M059J (cell line): ENCODE measurements around the gene FLT1. TPM values are rescaled to one million over a fixed set of nuclear protein-coding genes. Genes with fewer than 3 reads are reported as not detected.

ENCODE experiments used
- DNase-seq: peaks from one replicate; pipeline ENCODE4 v3.0.0-alpha.2; 2012; ENCODE audit warnings: low read depth
- total RNA-seq: library from RNA; depleted of rRNA; stranded (reverse); fragments of >200 nt; shearing (Covaris generic); gene quantifications from 2 replicates; pipeline ENCODE4 v1.2.3, GENCODE V29; 2014; rRNA removed

The FLT1 gene, protein sequence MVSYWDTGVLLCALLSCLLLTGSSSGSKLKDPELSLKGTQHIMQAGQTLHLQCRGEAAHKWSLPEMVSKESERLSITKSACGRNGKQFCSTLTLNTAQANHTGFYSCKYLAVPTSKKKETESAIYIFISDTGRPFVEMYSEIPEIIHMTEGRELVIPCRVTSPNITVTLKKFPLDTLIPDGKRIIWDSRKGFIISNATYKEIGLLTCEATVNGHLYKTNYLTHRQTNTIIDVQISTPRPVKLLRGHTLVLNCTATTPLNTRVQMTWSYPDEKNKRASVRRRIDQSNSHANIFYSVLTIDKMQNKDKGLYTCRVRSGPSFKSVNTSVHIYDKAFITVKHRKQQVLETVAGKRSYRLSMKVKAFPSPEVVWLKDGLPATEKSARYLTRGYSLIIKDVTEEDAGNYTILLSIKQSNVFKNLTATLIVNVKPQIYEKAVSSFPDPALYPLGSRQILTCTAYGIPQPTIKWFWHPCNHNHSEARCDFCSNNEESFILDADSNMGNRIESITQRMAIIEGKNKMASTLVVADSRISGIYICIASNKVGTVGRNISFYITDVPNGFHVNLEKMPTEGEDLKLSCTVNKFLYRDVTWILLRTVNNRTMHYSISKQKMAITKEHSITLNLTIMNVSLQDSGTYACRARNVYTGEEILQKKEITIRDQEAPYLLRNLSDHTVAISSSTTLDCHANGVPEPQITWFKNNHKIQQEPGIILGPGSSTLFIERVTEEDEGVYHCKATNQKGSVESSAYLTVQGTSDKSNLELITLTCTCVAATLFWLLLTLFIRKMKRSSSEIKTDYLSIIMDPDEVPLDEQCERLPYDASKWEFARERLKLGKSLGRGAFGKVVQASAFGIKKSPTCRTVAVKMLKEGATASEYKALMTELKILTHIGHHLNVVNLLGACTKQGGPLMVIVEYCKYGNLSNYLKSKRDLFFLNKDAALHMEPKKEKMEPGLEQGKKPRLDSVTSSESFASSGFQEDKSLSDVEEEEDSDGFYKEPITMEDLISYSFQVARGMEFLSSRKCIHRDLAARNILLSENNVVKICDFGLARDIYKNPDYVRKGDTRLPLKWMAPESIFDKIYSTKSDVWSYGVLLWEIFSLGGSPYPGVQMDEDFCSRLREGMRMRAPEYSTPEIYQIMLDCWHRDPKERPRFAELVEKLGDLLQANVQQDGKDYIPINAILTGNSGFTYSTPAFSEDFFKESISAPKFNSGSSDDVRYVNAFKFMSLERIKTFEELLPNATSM (N-terminal part only)
- total RNA-seq, result 1.4 and 3.5 TPM in 2 replicates

DNA sequence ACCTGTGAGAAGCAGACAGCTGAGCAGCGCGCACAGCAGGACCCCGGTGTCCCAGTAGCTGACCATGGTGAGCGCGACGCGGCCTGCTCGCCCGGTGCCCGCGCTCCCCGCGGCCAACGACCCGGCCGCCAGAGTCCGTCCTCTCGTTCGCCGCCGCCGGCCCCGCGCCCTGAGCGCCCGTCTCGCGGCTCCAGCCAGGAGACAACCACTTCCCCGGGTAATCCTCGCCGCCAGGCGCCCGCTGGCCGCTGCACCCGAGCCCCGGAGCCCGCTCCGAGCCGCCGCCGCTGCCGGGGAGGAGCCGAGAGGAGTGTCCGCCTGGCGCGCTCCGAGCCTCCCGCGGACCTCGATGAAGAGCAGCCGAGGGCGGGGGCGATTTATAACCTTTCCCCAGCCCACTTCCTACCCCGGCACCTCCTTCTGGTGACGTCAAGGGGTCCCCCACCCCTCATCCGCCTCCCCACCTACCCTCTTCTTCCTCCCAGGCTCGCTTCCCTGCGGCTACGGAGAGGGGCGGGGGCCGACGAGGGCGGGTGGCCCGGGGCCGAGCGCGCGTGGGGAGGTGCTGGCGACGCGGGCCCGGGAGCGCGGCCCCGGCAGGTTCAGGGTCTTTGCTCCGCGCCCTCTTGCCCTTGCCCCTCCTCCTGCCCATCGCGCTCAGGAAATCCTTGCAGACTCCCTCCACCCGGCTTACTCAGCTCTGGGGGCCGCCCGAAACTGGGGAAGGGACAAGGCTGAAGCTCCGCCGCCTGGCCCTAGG lies at the start of gene FLT1:
Gene FLT1 (minus strand): TSS at position 351 of the 760 bp plus-strand sequence. CDS start 285 bp downstream, at position 66.
- DNase-seq, result peak; percentile 28

DNA sequence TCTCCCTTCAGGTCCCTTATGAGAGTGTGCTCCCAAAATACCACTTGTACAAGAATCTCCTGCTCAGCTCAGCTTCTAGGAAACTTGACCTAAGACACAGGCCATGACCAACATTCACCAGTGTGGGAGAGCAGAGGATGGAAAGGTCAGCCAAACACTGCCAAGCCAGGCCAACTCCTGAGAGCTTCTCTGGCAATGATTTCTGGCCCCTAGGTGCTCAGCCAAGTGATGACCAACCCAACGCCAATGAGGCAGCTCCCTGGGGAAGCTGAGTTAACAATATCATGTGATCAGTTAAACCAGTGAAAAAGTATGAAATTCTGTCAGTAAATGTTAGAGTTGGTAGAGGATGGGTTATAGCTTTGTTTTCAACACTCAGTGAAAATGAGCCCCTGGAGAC lies 49.1 kb upstream of the FLT1 start:
- no peak for DNase-seq

DNA sequence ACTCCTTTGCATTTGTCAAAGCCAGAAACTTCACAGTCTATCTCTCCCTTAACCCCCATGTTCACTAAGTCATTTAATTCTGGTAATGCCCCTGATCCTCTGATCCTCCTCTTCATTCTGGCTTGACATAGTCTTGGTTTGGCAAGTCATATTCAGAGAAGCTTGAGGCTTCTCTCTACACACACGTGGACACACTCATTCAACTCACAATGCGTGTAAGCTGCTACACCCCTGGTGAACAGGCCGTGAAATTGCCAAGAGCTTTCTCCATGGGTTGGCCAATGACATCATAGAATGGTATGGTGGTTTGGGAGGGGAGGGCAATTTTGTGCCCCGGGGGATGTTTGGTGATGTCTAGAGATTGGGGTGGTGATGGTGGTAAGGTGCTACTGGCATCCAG lies 47.9 kb upstream of the FLT1 start:
- no peak for DNase-seq

DNA sequence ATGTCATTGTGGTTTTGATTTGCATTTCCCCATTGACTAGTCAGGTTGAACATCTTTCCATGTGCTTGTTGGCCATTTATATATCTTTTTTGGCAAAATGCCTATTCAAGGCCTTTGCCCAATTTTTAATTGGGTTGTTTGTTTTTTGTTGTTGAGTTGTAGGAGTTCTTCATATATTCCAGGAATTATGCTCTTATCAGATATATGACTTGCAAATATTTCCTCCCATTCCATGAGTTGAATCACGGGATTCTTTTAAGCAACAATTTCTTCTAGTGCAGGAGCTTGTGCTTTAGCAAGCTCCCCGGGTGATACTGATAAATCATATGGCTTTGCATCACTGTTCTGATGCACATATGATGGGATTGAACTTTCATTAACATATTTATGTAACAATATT lies 47.0 kb upstream of the FLT1 start:
- DNase-seq, result no peak

DNA sequence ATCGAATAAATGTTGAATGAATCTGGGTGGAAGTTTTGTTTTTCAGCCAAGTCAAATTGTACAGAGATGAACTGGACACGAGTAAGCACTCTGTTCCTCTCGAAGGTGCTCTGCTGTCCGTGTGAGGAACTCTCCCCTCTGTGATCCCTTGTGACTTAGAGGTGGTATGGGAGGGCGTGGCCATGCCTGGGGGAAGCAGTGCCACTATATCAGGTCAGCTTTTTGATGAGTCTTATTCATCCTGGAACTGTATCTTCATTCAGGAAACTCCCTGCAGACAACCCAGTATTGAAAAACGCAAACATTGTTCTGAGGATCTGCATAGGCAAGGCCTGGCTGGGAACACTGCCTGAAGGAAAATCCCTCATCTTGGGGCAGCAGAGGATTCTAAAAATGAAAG lies 45.7 kb upstream of the FLT1 start:
- DNase-seq, result peak; percentile 36

DNA sequence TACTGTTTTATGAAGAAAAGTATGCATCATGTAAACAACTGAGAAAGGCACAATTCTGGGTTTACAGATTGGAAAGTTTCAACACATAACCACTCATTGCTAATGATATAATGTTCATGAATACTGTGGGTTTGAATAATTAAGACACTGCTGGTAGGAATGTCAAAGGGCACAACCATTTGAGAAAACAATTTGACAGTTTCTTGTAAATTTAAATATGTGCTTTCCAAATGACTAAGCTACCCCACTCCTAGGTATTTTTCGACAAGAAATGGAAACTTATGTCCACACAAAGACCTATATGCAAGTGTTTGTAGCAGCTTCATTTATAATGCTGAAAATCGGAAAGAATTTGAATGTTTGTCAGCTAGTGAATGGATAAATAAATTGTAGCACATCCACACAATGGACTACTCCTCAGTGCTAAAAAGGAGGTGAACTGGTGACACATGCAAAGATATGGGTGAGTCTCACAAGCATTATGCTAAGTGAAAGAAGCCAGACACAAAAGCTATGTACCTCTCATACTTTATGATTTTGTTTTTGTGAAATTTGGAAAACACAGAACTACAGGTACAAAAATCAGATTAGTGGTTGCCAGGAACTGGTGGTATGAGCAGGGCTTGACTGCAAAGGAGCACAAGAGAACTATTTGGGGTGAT lies 44.8 kb upstream of the FLT1 start:
- peak; percentile 18 for DNase-seq

DNA sequence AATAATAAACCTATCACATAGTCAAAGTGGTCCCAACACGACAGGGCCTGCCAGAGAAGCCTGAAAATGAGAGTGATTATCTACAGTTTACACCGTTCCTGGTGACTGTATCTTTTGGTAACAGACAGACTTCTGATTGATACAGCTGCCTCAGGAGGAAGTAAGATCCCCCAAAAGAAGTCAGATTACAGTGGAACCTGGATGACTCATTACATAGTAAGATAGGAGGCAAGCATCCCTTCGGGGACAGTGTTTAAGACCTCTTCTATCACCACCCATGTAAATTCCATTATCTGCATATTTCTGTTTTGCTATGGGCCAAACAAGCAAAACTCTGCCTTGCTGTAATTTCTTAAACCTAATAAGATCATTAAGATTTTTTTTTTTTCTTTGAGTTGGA lies 44.0 kb upstream of the FLT1 start:
- DNase-seq, result no peak

DNA sequence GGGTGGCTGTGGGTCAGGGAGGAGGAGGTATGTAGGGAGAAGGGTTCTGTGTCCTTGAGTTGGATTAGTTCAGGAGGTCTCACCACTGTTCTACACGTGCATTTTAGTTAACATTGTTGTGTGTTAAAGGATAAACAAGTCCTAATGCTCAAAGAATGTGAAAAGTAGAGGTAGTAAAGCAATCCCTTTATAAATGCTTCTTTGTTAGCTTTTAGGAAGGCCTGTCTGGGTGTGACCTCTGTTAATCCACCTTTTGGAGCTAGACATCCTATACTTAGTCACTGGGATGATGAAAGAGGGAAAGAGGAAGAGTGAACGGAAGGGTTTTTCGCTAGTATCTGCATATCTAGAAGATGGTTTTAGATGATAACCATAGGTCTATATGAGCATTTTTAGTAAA lies 42.2 kb upstream of the FLT1 start:
- DNase-seq, result no peak

DNA sequence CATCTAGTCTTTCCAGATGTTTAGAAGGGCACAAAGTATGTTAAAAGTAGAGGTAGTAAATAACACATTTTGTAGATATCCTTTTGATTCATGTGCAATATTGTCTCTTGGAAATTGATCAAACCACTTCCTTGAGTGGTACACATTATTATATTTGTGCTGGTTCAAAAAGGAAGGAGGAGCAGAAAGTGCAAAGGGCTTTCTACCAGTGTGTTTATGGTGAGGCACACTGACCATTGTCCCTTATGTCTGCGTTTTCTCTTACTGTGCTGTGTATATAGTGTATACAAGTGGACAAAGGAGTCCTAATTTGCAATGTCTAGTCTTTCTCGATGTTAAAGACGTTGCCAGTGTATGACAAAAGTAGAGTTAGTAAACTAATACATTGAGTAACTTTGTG lies 41.4 kb upstream of the FLT1 start:
- no peak for DNase-seq

DNA sequence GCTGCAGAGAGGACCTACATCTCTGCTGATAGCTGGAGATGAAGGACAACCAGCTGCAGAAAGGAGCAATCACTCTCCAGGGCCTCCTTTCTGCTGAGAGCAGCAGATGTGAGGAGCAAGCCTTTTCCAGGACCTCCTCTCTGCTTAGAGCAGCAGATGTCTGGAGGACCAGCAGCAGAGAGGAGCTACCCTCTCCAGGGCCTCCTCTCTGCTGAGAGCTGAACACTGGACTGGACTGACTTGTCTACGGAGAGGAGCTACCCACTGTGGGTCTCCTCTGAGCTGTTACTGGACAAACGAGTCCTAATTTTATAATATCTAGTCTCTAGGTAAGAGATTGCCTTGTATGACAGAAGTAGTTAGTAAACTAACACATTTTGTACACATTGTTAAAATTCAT lies 40.8 kb upstream of the FLT1 start:
- DNase-seq, result no peak

DNA sequence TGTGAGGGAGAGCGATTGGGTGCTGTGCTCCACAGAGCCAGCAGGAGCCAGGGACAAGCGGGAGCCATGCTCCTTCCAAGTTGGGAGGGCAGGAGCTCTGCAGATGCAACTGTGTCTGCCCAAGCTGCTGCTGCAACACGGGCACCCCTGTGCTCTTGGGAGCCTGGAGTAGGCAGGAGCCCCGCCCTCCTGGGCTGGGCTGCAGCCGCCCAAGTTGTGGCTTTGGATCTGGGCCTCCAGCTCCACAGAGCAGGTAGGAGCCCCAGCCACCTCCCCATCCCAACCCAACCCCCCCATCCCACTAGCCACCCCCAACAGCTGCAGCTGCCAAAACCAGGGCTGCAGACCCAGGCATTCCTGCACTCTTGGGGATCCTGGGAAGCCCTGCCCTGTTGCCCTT lies 39.9 kb upstream of the FLT1 start:
- no peak for DNase-seq

DNA sequence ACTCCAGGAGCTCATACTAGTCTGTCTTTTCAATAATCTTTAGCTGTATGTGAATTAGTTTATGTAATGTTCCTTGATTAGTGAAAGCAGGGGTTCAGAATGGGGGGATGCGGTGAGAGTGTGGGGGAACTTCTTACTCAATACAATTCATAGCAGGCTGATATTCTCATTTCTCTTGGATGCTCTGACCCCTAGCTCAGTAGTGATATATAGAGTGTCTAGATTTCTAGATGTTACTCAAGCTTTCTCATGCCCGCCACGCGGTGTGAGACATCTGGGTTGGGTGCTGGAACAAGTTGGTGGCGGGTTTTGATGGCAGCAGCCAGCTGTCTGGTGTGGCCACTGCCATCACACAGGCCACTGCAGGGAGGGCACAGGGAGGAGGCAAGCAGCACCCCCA lies 39.3 kb upstream of the FLT1 start:
- DNase-seq, result no peak

DNA sequence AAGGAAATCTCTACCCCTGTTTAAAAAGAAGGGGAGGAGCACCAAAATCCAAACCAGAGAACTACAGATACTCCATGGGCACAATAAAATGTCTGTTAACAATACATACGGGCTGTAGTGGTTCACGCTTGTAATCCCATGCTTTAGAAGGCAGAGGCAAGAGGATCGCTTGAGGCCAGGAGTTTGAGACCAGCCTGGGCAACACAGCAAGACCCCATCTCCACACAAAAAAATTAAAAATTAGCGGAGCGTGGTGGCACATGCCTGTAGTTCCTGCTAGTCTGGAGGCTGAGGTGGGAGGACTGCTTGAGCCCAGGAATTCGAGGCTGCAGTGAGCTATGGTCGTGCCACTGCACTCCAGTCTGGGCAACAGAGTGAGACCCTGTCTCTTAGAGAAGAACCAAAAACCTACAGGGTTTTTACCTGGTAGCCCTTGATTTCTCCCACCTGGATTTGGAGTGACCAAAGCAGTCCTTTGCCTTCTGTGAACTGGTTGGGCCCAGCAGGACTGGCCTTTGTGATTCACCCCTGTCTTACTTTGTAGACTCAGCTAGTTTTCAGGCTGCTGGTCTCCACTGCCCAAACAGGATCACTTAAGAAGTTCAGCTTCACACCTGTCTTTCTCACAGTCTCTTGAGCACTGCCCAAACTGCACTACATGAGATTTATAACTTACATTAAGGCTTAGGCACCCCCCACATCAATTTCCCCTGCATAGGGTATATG lies 38.7 kb upstream of the FLT1 start:
- no peak for DNase-seq

DNA sequence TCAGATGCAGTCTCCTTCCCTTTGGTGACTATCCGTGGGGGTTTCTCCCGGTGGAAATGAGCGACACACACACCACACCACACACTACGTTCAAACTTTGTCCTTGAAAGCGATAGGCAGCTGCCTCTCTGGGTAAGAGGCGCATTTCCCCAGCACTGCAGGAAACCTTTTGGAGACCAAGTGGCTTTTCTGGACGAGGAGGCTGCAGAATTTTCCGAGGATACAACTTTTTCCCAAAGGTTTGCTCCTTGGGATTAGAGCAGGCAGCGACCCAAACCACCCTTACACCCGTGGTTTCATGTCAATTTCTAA lies 38.2 kb upstream of the FLT1 start:
- DNase-seq, result peak; percentile 25

DNA sequence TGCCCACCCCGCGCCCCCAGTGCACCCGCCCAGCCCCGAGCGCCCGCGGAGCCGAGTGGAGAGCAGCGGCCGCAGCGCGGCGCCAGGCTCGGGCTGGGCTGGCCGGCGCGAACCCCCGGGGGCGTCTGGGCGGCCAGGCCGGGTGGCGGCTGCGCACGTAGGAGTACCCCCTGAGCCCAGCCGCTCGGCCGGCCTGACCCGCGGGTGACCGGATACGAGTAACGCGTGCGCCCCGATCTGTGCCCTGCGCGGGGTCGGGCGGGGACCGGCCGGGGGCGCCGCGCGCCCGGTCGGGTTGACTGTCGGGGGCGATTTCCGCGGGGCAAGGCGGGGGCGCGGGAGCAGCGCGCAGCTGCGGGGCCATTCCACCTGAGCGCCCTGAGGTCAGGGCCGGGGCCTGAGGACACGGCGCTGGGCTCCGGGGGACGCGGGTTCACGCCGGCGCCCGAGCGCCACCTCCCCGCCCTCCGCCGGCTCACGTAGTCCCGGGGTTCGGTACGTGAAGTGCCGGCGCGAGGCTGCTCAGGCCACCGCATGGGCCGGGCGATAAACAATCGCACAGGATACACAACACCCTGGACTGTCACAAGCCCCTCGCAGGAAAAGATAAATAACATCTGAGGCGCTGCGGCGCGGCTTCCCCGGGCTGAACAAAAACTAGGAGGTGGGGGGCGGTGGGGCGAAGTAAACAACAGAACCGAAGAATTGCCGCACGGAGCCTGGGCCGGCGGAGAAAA lies 37.6 kb upstream of the FLT1 start:
- DNase-seq, result peak; percentile 34

DNA sequence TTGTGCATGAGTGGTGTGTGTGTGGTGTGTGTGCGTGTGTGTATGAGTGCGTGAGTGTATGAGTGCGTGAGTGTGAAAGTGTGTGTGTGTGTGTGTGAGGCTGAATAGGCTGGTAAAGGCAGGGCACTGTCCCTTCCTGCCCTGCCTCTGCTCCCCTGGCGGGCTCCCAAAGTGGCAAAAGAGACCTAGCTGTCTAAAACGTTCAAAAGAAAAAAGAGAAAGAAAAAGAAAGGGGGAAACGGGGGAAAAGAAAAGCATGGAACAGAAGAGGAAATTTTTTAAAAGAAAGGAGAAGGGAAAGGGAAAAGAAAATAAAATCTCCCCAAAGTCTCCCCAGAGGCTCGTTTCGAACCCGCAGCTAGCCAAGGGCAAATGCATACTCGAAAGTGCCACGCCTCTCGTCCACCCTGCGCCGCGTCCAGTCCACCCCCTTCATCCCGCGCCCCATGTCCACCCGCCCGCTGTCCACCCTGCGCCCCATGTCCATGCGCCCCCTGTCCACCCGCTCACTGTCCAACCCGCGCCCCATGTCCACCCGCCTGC lies 37.0 kb upstream of the FLT1 start:
- peak; percentile 33 for DNase-seq

DNA sequence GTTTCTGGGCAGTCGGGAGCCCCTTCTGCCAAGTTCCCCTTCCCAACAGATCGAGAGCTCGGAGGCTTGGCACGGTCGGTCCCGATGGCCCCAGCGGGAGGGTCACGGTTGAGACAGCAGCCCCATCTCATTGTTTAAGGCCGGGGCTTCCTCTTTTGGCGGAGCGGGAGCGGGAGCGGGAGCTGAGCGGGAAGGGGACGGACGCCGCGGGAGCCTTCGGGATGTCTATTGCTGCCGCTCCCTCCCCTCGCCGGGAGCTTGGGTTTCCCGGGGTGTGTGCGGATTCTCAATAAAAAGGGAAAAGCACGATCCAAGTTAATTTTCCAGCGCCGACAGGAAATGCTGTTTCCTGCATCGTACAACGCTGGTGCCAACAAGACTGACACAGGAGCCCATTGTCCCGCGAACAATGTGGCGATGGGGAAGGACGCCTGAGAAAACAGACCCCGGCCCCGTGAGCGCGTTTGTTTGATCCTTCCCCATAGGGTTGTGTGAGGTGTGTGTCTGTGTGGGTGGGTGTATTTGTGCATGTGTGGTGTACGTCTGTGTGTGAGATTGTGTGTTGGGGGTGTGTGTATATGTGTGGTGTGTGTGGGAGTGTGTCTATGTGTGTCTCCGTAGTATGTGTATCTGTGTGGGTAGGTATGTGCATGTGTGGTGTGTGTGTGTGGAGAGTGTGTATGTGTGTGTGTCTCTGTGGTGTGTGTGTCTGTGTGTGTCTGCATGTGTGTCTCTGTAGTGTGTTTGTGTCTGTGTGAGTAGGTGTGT lies 36.3 kb upstream of the FLT1 start:
- peak; percentile 59 for DNase-seq

DNA sequence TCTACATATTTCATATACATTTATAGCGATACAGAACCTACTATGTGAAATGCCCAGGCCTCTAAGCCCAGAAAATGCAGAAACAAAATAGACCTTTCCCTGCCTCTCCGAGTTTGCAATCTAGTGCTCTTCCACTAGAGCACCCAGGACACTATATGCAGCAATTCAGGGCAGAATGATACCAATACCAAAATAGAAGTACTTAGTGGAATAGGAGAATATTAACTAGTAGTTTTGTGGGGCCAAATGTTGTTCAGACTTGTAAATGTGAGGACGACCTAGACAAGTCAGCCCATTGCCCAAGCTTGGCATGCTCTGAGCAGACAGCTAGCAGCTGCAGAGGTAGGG lies 35.8 kb upstream of the FLT1 start:
- DNase-seq, result peak; percentile 36

DNA sequence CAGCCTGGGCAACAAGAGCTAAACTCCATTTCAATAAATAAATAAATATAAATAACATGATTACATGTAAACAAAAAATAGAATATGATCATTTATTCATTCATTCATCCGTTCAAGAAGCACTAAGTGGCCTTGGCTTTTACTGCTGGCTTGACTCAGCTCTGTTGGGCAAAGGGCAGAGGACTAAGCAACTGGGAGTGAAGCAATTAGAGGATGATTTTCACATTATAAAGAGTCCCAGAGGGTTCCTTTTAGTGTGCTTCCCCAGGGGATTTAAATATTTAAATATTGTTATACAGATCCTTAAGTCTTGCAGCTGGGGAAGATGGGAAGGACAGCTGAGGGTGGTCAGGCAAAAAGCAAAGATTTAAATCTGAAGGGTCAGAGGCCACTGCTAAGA lies 34.9 kb upstream of the FLT1 start:
- DNase-seq, result no peak
